ENCODE measurements around the gene ATP1A4.
A peak's percentile ranks its signal among the peaks of the same experiment; 100 is the strongest.

The ATP1A4 gene

GRCh38 chr1:160146107-160146506 lies 5.3 kb upstream of the ATP1A4 start:
- DNase-seq (ENCODE audit: low read depth) = no peak

GRCh38 chr1:160148121-160148520 lies 3.3 kb upstream of the ATP1A4 start:
- DNase-seq (ENCODE audit: low read depth) = no peak

GRCh38 chr1:160149233-160149632 lies 2.2 kb upstream of the ATP1A4 start:
- DNase-seq (ENCODE audit: low read depth) = no peak

GRCh38 chr1:160149716-160150115 lies 1.7 kb upstream of the ATP1A4 start:
- DNase-seq (ENCODE audit: low read depth) = no peak

GRCh38 chr1:160154790-160155189 lies 3.4 kb downstream of the ATP1A4 start:
- DNase-seq (ENCODE audit: low read depth) = no peak

- no peak for DNase-seq (ENCODE audit: low read depth)
Observed at GRCh38 chr1:160156361-160156760, 5.0 kb downstream of the ATP1A4 start.

- DNase-seq (ENCODE audit: low read depth) = no peak
Observed at GRCh38 chr1:160157174-160157573, 5.8 kb downstream of the ATP1A4 start.

GRCh38 chr1:160158031-160158430 lies 6.6 kb downstream of the ATP1A4 start:
- no peak for DNase-seq (ENCODE audit: low read depth)

- no peak for DNase-seq (ENCODE audit: low read depth)
Observed at GRCh38 chr1:160158534-160158933, 7.1 kb downstream of the ATP1A4 start.

- DNase-seq (ENCODE audit: low read depth) = no peak
Observed at GRCh38 chr1:160159846-160160245, 8.4 kb downstream of the ATP1A4 start.

GRCh38 chr1:160161965-160162705 lies 10.7 kb downstream of the ATP1A4 start:
- no peak for DNase-seq (ENCODE audit: low read depth)

- DNase-seq (ENCODE audit: low read depth) = no peak
Observed at GRCh38 chr1:160162931-160163330, 11.5 kb downstream of the ATP1A4 start.

GRCh38 chr1:160163615-160164014 lies 12.2 kb downstream of the ATP1A4 start:
- no peak for DNase-seq (ENCODE audit: low read depth)

GRCh38 chr1:160164121-160164520 lies 12.7 kb downstream of the ATP1A4 start:
- DNase-seq (ENCODE audit: low read depth) = no peak

GRCh38 chr1:160166166-160166868 lies 14.9 kb downstream of the ATP1A4 start:
- DNase-seq (ENCODE audit: low read depth) = no peak

- DNase-seq (ENCODE audit: low read depth) = no peak
Observed at GRCh38 chr1:160167056-160167455, 15.7 kb downstream of the ATP1A4 start.

- no peak for DNase-seq (ENCODE audit: low read depth)
Observed at GRCh38 chr1:160167580-160167979, 16.2 kb downstream of the ATP1A4 start.

GRCh38 chr1:160168016-160168415 lies 16.6 kb downstream of the ATP1A4 start:
- no peak for DNase-seq (ENCODE audit: low read depth)

- DNase-seq (ENCODE audit: low read depth) = no peak
Observed at GRCh38 chr1:160168609-160169369, 17.4 kb downstream of the ATP1A4 start.

- DNase-seq (ENCODE audit: low read depth) = peak; percentile 21
Observed at GRCh38 chr1:160169553-160170399, 18.4 kb downstream of the ATP1A4 start.

GRCh38 chr1:160171354-160171753 lies 20.0 kb downstream of the ATP1A4 start:
- DNase-seq (ENCODE audit: low read depth) = no peak

- no peak for DNase-seq (ENCODE audit: low read depth)
Observed at GRCh38 chr1:160171980-160172379, 20.6 kb downstream of the ATP1A4 start.

Data from activated T-cell treated with anti-CD3 and anti-CD28 coated beads for 48 hours (primary cell).